ENCODE data around the gene HAS3. TPM values are rescaled to one million over a fixed set of nuclear protein-coding genes. Genes with fewer than 3 reads are reported as not detected.
"Not testable (repeated sequence)": the region's sequence is repeated elsewhere in the genome, so short reads cannot be mapped to it uniquely, and the experiment has no call there.

The HAS3 gene
- total RNA-seq, 6 donors from 2014 or later: 4.5 to 32.0 (median 15.8) TPM

- Histone ChIP-seq H3K9me3 (no peaks in the 10 kb centered on the region), H3K27me3 (no peaks in the 10 kb centered on the region), H3K36me3 (peaks cover 0 to 8% (median 2%) of the 10 kb centered on the region in 4 donors), H3K4me3 (peak overlapping the region; percentile 85 to 99 (median 95)), H3K27ac (peak overlapping the region; percentile 92 to 99 (median 96)), H3K4me1 (peaks cover 19 to 37% (median 24%) of the 10 kb centered on the region in 4 donors)
- DNase-seq (peak in 1 of 2 donors; percentile 81), ATAC-seq (ENCODE audit: low FRiP score in 2 of 2) (peak; percentile 89 to 92)
- TF ChIP-seq EP300 (IDR thresholded peaks at IDR 0.05) (peak in 1 of 4 donors; percentile 4), POLR2A (IDR thresholded peaks at IDR 0.05) (peak in 1 of 4 donors; percentile 14), CTCF (IDR thresholded peaks at IDR 0.05) (no peak), POLR2AphosphoS5 (IDR thresholded peaks at IDR 0.05) (peak; percentile 10 to 11)
- WGBS, 2 donors: 0 to 2% methylated on average over 30 to 40 of the region's 53 CpGs
Measured at GRCh38 chr16:69131839-69132423, 26.5 kb downstream of the HAS3 start.

- DNase-seq (peak; percentile 85 to 98), ATAC-seq (ENCODE audit: low FRiP score in 2 of 2) (peak; percentile 91 to 97)
- Histone ChIP-seq H3K27ac (peak within 1 kb of the TSS; percentile 92 to 99 (median 96)), H3K4me1 (peaks cover 19 to 36% (median 24%) of the 10 kb centered on the region in 4 donors), H3K36me3 (peaks cover 0 to 15% (median 2%) of the 10 kb centered on the region in 4 donors), H3K4me3 (peak within 1 kb of the TSS; percentile 85 to 99 (median 95)), H3K9me3 (no peaks in the 10 kb centered on the region), H3K27me3 (no peaks in the 10 kb centered on the region)
- TF ChIP-seq POLR2AphosphoS5 (IDR thresholded peaks at IDR 0.05) (peak; percentile 95 to 98), EP300 (IDR thresholded peaks at IDR 0.05) (no peak), POLR2A (IDR thresholded peaks at IDR 0.05) (peak in 3 of 4 donors; percentile 50 to 99 (median 97)), CTCF (IDR thresholded peaks at IDR 0.05) (peak in 1 of 6 experiments; percentile 50)
- WGBS, 2 donors: 1 to 3% methylated on average over 6 to 48 of the region's 78 CpGs
Measured at GRCh38 chr16:69132424-69133252, 27.2 kb downstream of the HAS3 start, which contains the start of the genes CHTF8 and UTP4. CHTF8 (minus strand) TSS chr16:69132588; CDS start chr16:69121458, 11,130 bp downstream. UTP4 (plus strand) TSS chr16:69132649; CDS start chr16:69133460, 811 bp downstream.

- Histone ChIP-seq H3K4me1 (peaks cover 19 to 36% (median 24%) of the 10 kb centered on the region in 4 donors), H3K9me3 (no peaks in the 10 kb centered on the region), H3K27ac (peak overlapping the region in 2 of 4 donors; percentile 92 to 96), H3K27me3 (no peaks in the 10 kb centered on the region), H3K4me3 (peak overlapping the region; percentile 85 to 99 (median 95)), H3K36me3 (peaks cover 0 to 19% (median 4%) of the 10 kb centered on the region in 4 donors)
- DNase-seq (no peak), ATAC-seq (ENCODE audit: low FRiP score in 2 of 2) (no peak)
- TF ChIP-seq POLR2A (IDR thresholded peaks at IDR 0.05): no peak
- no peak for TF ChIP-seq EP300 (IDR thresholded peaks at IDR 0.05)
- TF ChIP-seq CTCF (IDR thresholded peaks at IDR 0.05): no peak
- TF ChIP-seq POLR2AphosphoS5 (IDR thresholded peaks at IDR 0.05): no peak
- WGBS, 2 donors: 51 to 52% methylated on average over 5 of the region's 5 CpGs
Measured at GRCh38 chr16:69133373-69133954, 28.0 kb downstream of the HAS3 start.

DNA sequence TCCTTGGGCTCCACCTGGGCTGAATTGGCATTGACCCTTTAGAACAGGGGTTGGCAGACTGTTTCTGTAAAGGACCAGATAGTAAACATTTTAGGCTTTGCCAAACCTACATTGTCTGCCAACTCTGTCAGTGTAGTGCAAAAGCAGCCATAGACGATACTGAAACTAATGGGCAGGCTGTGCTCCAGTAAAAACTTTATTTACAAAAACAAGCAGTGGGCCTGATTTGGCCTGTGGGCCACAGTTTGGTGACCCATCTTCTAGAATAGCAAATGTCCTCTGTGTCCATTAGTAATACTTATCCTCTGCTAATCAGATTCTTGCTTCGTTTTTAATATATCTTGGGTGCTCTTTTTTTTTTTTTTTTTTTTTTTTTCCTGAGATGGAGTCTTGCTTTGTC is 33.2 kb downstream of the HAS3 start:
- no peak for DNase-seq
- no peak for TF ChIP-seq CTCF (IDR thresholded peaks at IDR 0.05)
- TF ChIP-seq POLR2A (IDR thresholded peaks at IDR 0.05): no peak
- no peak for TF ChIP-seq POLR2AphosphoS5 (IDR thresholded peaks at IDR 0.05)
- TF ChIP-seq EP300 (IDR thresholded peaks at IDR 0.05): no peak
- no peak overlapping the region for H3K27ac ChIP-seq

GRCh38 chr16:69139464-69139863 is 34.0 kb downstream of the HAS3 start:
- H3K36me3 ChIP-seq: peaks cover 0 to 76% (median 31%) of the 10 kb centered on the region in 4 donors
- H3K4me3 ChIP-seq; DNase-seq; H3K9me3 ChIP-seq; H3K27ac ChIP-seq; ATAC-seq (ENCODE audit: low FRiP score in 2 of 2); H3K27me3 ChIP-seq; H3K4me1 ChIP-seq: not testable (repeated sequence)
- WGBS, 2 donors: 89 to 96% methylated on average over 7 of the region's 7 CpGs

More for the DNA sequence above, 33.2 kb downstream of the HAS3 start:
- Histone ChIP-seq H3K36me3 (peaks cover 0 to 68% (median 23%) of the 10 kb centered on the region in 4 donors), H3K27me3 (no peaks in the 10 kb centered on the region), H3K4me3 (no peak overlapping the region), H3K9me3 (no peaks in the 10 kb centered on the region), H3K4me1 (peaks cover 2 to 8% (median 5%) of the 10 kb centered on the region in 4 donors)
- whole genome bisulfite sequencing, 2 donors: 91 to 100% methylated on average over 2 of the region's 2 CpGs
- ATAC-seq (ENCODE audit: low FRiP score in 2 of 2): no peak

All from upper lobe of left lung (tissue), 6 donors.